Right ventricle myocardium inferior (tissue), 1 donor: ENCODE results near the gene GINS1. TPM values are rescaled to one million over a fixed set of nuclear protein-coding genes. Genes with fewer than 3 reads are reported as not detected.

Experiments
- ATAC-seq: fragments of 200-7000 bp; cut with Tn5 transposase; one replicate; pipeline ENCODE4 v1.9.1; 2020; ENCODE audit warnings: mild to moderate bottlenecking, moderate library complexity
- DNase-seq: peaks from one replicate; pipeline ENCODE4 v3.0.0; 2021; ENCODE audit errors: missing footprints
- intact Hi-C: fragments of 100-400 bp; cut with DNase I; formaldehyde crosslinking; loops from one replicate; pipeline ENCODE4 v1.11.0; 2022
- total RNA-seq: library from RNA; stranded (reverse); fragmentation: NEBNext Ultra II Directional; extraction: Animal tissue kit (Norgen Biotek cat#: 25700); gene quantifications from one replicate; pipeline ENCODE4 v1.2.1, GENCODE V29; 2021
- donor health status: DM: no; HTN: yes; CAD: no; lungs with severe emphysema.

The GINS1 gene
- total RNA-seq, 1 donor from 2014 or later = 0.73 TPM

- no peak for ATAC-seq
- peak; percentile 7 for DNase-seq
- intact Hi-C loops = loop anchor here (10.0 kb wide), 1 partner anchor 60 kb away; no protein-coding TSS in a partner anchor
Observed at GRCh38 chr20:25484911-25485511, 77.5 kb downstream of the GINS1 start.

- no peak for DNase-seq
- ATAC-seq = no peak
- intact Hi-C loops = loop anchor here (10.0 kb wide), 1 partner anchor 59 kb away; no protein-coding TSS in a partner anchor
Observed at GRCh38 chr20:25485872-25486271, 78.4 kb downstream of the GINS1 start.

GRCh38 chr20:25486377-25486776 lies 78.9 kb downstream of the GINS1 start:
- DNase-seq = peak; percentile 71

GRCh38 chr20:25487306-25487705 lies 79.8 kb downstream of the GINS1 start:
- intact Hi-C loops = loop anchor here (10.0 kb wide), 1 partner anchor 57 kb away; no protein-coding TSS in a partner anchor
- DNase-seq (peak; percentile 13), ATAC-seq (no peak)

More at GRCh38 chr20:25486377-25486776, 78.9 kb downstream of the GINS1 start:
- ATAC-seq = peak; percentile 69
- intact Hi-C loops = loop anchor here (10.0 kb wide), 1 partner anchor 58 kb away; no protein-coding TSS in a partner anchor

- ATAC-seq (no peak), DNase-seq (peak; percentile 51)
- intact Hi-C loops = loop anchor here (10.0 kb wide), 1 partner anchor 57 kb away; no protein-coding TSS in a partner anchor
Observed at GRCh38 chr20:25487975-25488374, 80.5 kb downstream of the GINS1 start.

- intact Hi-C loops = loop anchor here (10.0 kb wide), 1 partner anchor 55 kb away; no protein-coding TSS in a partner anchor
- no peak for ATAC-seq
- DNase-seq = peak; percentile 17
Observed at GRCh38 chr20:25489221-25489871, 81.9 kb downstream of the GINS1 start.

GRCh38 chr20:25490656-25491445 lies 83.4 kb downstream of the GINS1 start:
- intact Hi-C loops = no loop called here
- ATAC-seq (no peak), DNase-seq (peak; percentile 56)

- intact Hi-C loops = no loop called here
- DNase-seq (peak; percentile 45), ATAC-seq (no peak)
Observed at GRCh38 chr20:25491446-25492038, 84.1 kb downstream of the GINS1 start.

GRCh38 chr20:25493137-25493536 lies 85.7 kb downstream of the GINS1 start:
- intact Hi-C loops = no loop called here
- DNase-seq (peak; percentile 1), ATAC-seq (no peak)

- ATAC-seq (no peak), DNase-seq (peak; percentile 57)
- intact Hi-C loops = no loop called here
Observed at GRCh38 chr20:25493748-25494505, 86.5 kb downstream of the GINS1 start.

GRCh38 chr20:25494506-25495188 lies 87.2 kb downstream of the GINS1 start:
- intact Hi-C loops = no loop called here
- ATAC-seq (no peak), DNase-seq (peak; percentile 56)

- intact Hi-C loops = no loop called here
- ATAC-seq (no peak), DNase-seq (peak; percentile 53)
Observed at GRCh38 chr20:25495189-25495824, 87.8 kb downstream of the GINS1 start.

- ATAC-seq = no peak
- DNase-seq = peak; percentile 15
- intact Hi-C loops = no loop called here
Observed at GRCh38 chr20:25496165-25496967, 88.9 kb downstream of the GINS1 start.

GRCh38 chr20:25496968-25497401 lies 89.5 kb downstream of the GINS1 start:
- DNase-seq (peak; percentile 54), ATAC-seq (no peak)
- intact Hi-C loops = no loop called here

GRCh38 chr20:25497586-25498279 lies 90.3 kb downstream of the GINS1 start:
- peak; percentile 18 for DNase-seq
- no peak for ATAC-seq
- intact Hi-C loops = no loop called here
